DOHH2 (cell line): ENCODE data around the gene WNT9B.

Experiments
- H3F3A ChIP-seq: fragments of 200-600 bp; sonication (generic), shearing (Covaris generic); 2 replicates; pipeline ENCODE4 v1.6.0; 2016; ENCODE audit warnings: antibody characterized with exemption, mild to moderate bottlenecking; ENCODE audit not compliant: control insufficient read depth, insufficient read depth
- H3K27ac ChIP-seq: fragments of 200-600 bp; sonication (generic); 2 replicates; pipeline ENCODE4 v1.5.1; 2014; ENCODE audit warnings: low read depth, mild to moderate bottlenecking, low read length, moderate library complexity
- H3K27me3 ChIP-seq: fragments of 200-600 bp; sonication (generic); 2 replicates; pipeline ENCODE4 v1.6.1; 2014; ENCODE audit warnings: mild to moderate bottlenecking, low read length, mixed read lengths; ENCODE audit not compliant: control insufficient read depth
- H3K36me3 ChIP-seq: fragments of 200-600 bp; sonication (generic); 2 replicates; pipeline ENCODE4 v1.6.1; 2014; ENCODE audit warnings: mild to moderate bottlenecking, low read length, moderate library complexity, mixed read lengths; ENCODE audit not compliant: control insufficient read depth
- H3K4me1 ChIP-seq: fragments of 200-600 bp; sonication (generic); 2 replicates; pipeline ENCODE4 v1.6.1; 2014; ENCODE audit warnings: mild to moderate bottlenecking, low read length, mixed read lengths; ENCODE audit not compliant: control insufficient read depth
- H3K4me2 ChIP-seq: fragments of 200-600 bp; sonication (generic); 2 replicates; pipeline ENCODE4 v1.6.0; 2014; ENCODE audit warnings: mild to moderate bottlenecking, low read length, moderate library complexity
- H3K4me3 ChIP-seq: fragments of 200-600 bp; sonication (generic); 2 replicates; pipeline ENCODE4 v1.5.1; 2014; ENCODE audit warnings: mild to moderate bottlenecking, low read length, mixed read lengths
- H3K79me2 ChIP-seq: fragments of 200-600 bp; sonication (generic); 2 replicates; pipeline ENCODE4 v1.6.1; 2014; ENCODE audit warnings: mild to moderate bottlenecking, low read length, mixed read lengths; ENCODE audit not compliant: control insufficient read depth
- H3K9me2 ChIP-seq: fragments of 200-600 bp; sonication (generic); replicated peaks from 2 replicates; pipeline ENCODE4 v1.6.1; 2014; ENCODE audit warnings: mild to moderate bottlenecking, low read length, mixed read lengths; ENCODE audit not compliant: control insufficient read depth
- H3K9me3 ChIP-seq: fragments of 200-600 bp; sonication (generic); 2 replicates; pipeline ENCODE4 v1.6.1; 2014; ENCODE audit warnings: antibody characterized with exemption, low read length, mixed read lengths; ENCODE audit not compliant: control insufficient read depth, insufficient read depth
- H4K20me1 ChIP-seq: fragments of 200-600 bp; sonication (generic); 2 replicates; pipeline ENCODE4 v1.6.0; 2014; ENCODE audit warnings: low read depth, mild to moderate bottlenecking, antibody characterized with exemption, low read length, moderate library complexity; ENCODE audit not compliant: control insufficient read depth, insufficient read depth
- EZH2phosphoT487 ChIP-seq: fragments of 200-600 bp; sonication (generic); IDR thresholded peaks from 2 replicates; pipeline ENCODE4 v1.6.1; 2017; ENCODE audit warnings: borderline replicate concordance, mild to moderate bottlenecking, antibody characterized with exemption, low read length, moderate library complexity, mixed read lengths
- TF ChIP-seq, protein P1 (sequence below): fragments of 200-600 bp; sonication (generic); IDR thresholded peaks from one replicate; pipeline ENCODE4 v1.5.1; 2014; ENCODE audit warnings: antibody characterized with exemption, mild to moderate bottlenecking, low read depth, low read length; ENCODE audit not compliant: poor library complexity, severe bottlenecking

WNT9B gene

DNA sequence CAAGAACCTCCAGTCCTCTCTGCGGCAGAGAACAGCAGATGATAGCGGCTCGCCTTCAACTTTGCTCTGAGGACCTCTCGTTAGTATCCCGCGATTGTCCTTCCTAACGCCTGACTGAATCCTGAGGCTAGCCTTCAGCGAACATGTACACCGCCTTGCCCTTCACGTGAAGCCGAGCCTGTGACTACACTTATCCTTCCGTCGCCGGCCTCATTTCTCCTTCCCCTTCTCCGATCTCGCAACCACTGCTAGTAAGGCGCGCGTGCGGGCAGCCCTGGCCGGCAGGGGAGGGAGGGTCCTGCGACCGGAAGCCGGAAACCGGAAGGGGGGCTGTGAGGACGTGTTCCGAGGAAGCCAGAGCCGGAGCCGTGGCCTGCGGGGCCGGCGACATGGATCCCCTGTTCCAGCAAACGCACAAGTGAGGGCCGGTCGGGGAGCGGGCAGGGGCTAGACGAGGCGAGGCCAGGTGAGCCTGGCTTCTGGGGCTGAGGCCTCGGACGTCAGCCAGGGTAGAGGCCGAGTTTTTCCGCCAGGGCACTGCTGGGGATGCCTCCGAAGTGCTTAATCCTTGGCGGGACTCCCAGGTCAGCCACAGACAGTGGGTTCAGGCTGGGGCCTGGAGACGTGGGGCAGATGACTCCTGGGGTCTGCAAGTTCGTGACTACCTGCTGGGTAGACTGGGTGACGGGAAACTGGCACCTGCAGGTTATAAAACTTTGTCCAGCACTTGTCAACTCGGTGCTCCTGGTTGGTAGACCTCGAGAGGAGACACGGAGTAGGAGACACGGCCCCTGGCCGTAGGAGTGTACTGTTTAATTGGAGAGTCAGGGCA, 71.6 kb downstream of the WNT9B start, which contains the start of gene GOSR2:
GOSR2 (plus strand) TSS at position 357 of the 832 bp plus-strand sequence; CDS start at position 390, 33 bp downstream.
- H3K4me1 ChIP-seq: peaks cover 11% of the 10 kb centered on the region
- H3F3A ChIP-seq: no peaks in the 10 kb centered on the region
- H3K4me3 ChIP-seq: peak within 1 kb of the TSS; percentile 77
- no peaks in the 10 kb centered on the region for H3K9me3 ChIP-seq
- peak within 1 kb of the TSS; percentile 69 for H3K4me2 ChIP-seq
- no peaks in the 10 kb centered on the region for H3K27me3 ChIP-seq
- H4K20me1 ChIP-seq: peaks cover 10% of the 10 kb centered on the region; the same call in 1 of the 2 replicates
- H3K9me2 ChIP-seq: no peaks in the 10 kb centered on the region
- peak within 1 kb of the TSS; percentile 78 for H3K27ac ChIP-seq
- H3K36me3 ChIP-seq: peaks cover 6% of the 10 kb centered on the region
- H3K79me2 ChIP-seq: peaks cover 51% of the 10 kb centered on the region
- TF ChIP-seq EZH2phosphoT487: no peak
- TF ChIP-seq, protein P1, sequence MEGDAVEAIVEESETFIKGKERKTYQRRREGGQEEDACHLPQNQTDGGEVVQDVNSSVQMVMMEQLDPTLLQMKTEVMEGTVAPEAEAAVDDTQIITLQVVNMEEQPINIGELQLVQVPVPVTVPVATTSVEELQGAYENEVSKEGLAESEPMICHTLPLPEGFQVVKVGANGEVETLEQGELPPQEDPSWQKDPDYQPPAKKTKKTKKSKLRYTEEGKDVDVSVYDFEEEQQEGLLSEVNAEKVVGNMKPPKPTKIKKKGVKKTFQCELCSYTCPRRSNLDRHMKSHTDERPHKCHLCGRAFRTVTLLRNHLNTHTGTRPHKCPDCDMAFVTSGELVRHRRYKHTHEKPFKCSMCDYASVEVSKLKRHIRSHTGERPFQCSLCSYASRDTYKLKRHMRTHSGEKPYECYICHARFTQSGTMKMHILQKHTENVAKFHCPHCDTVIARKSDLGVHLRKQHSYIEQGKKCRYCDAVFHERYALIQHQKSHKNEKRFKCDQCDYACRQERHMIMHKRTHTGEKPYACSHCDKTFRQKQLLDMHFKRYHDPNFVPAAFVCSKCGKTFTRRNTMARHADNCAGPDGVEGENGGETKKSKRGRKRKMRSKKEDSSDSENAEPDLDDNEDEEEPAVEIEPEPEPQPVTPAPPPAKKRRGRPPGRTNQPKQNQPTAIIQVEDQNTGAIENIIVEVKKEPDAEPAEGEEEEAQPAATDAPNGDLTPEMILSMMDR: no peak

DNA sequence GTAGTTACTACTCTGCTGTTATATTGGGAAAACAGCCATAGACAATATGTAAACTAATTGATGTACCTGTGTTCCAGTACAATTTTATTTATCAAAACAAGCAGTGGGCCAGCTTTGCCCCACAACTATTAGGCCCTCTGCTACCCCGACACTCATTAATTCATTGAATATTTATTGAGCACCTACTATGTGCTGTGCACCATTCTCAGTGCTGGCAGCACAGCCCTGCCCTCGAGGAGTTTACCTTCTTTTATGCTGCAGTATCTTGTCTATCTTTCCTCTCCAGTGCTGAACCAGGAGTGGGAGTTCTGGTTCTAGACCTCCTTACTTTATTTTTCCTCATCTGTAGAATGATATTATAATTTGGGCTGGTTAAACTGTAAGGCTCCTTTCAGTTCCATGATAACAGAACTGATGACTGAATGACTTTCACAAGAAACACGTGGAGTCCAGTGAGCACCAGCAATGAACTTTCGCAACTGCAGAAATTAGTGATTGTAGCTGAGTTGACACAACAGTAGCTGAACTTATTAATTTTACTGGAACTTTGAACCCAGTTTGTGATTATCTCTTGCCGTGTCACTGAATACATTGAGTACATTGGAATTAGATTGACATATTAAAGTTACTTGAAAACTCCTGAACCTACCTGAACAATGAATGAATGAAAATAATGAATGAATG, 73.9 kb downstream of the WNT9B start:
- peak overlapping the region; percentile 69; the same call in 1 of the 2 replicates for H3K4me2 ChIP-seq
- peaks cover 11% of the 10 kb centered on the region for H3K4me1 ChIP-seq
- H3F3A ChIP-seq: no peaks in the 10 kb centered on the region
- peaks cover 22% of the 10 kb centered on the region for H3K36me3 ChIP-seq
- H3K4me3 ChIP-seq: no peak overlapping the region
- TF ChIP-seq EZH2phosphoT487: no peak
- TF ChIP-seq, protein P1: no peak
- H3K27me3 ChIP-seq: no peaks in the 10 kb centered on the region
- no peaks in the 10 kb centered on the region for H3K9me3 ChIP-seq
- H3K79me2 ChIP-seq: peaks cover 68% of the 10 kb centered on the region
- peaks cover 10% of the 10 kb centered on the region; the same call in 1 of the 2 replicates for H4K20me1 ChIP-seq
- H3K9me2 ChIP-seq: no peaks in the 10 kb centered on the region
- no peak overlapping the region for H3K27ac ChIP-seq

DNA sequence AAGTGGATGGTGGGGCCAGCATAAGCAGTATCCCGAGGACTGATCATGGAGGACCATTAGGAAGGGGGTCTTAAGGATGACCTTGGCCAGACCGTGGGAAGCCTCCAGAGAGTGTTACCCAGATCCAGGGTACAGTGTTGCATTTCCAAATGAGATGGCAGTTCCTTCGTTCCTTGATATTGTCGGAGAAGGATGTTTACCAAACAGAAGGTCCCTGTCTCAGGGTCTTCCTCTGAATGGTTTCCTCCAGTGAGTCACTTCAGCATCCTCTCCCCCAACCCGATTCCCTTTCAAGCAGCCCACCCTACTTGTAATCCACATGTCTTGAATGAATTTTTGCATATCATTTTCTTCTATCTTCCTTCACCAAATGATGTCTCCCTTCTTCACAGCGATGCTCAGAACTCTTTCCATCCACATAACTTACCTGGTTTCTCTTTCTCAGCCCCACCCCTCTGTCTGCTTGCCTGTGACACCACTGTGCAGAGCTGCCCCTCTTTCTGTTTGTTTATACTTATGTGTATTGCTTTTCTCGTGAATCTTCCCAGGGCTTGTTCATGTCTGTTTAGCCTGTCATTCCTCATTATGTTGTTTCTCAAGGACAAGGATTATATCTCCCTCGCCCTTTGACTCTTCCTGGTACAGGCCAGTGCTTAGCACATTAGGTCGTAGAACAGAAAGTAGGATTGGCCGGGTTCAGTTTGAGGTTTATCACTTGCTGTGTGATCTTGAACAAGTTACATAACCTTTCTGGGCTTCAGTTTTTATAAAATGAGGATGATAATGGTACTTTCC, 77.3 kb downstream of the WNT9B start:
- Histone ChIP-seq H3K4me2 (no peak overlapping the region), H3K36me3 (peaks cover 54% of the 10 kb centered on the region), H3K4me1 (peaks cover 11% of the 10 kb centered on the region), H3K27me3 (no peaks in the 10 kb centered on the region), H3F3A (no peaks in the 10 kb centered on the region), H3K79me2 (peaks cover 60% of the 10 kb centered on the region), H3K27ac (no peak overlapping the region), H3K4me3 (no peak overlapping the region), H3K9me2 (no peaks in the 10 kb centered on the region), H3K9me3 (no peaks in the 10 kb centered on the region), H4K20me1 (peaks cover 10% of the 10 kb centered on the region; the same call in 1 of the 2 replicates)
- no peak for TF ChIP-seq EZH2phosphoT487
- TF ChIP-seq, protein P1: no peak
